ENCODE measurements around the gene TBX3.

Gene TBX3

DNA sequence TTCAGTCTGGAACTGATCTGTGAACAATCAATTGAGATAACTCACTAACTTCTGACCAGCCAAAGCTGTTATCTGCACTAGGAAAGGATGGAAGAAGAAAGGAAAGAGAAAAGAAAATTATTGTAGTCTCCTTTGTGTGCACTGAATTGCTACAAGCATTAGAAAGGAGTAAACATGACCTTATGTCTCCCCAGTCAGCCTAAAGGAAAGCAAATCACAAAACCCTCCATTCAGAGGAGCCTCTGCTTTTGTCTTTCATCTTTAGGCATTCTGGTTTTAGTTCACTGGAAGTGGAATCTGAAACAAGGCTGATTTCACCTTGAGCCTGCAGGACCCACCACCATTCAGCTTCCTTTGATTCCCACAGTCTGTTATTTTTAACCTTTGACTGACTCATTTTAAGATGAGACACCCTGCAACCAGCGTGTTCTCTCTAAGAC is 26.0 kb downstream of the TBX3 start:
- Mint-ChIP-seq H3K4me1 (ENCODE audit: low read depth) (peaks cover 1% of the 10 kb centered on the region), H3K4me3 (no peak overlapping the region)

DNA sequence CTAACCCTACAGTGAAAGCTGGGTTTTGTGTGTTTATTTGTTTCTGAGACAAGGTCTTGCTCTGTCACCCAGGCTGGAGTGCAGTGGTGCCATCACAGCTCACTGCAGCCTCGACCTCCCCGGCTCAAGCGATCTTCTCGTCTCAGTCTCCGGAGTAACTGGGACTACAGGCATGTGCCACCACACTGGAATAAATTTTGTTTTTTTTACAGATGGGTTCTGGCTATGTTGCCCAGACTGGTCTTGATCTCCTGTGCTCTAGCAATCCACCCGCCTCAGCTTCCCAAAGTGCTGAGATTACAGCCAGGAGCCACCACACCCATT is 26.4 kb downstream of the TBX3 start:
- no peaks in the 10 kb centered on the region for H3K9me3 Mint-ChIP-seq
- no peaks in the 10 kb centered on the region for H3K36me3 Mint-ChIP-seq (ENCODE audit: low read depth)
- H3K4me3 Mint-ChIP-seq: no peak overlapping the region
- no peak overlapping the region for H3K27ac Mint-ChIP-seq
- DNase-seq (ENCODE audit: low spot score): no peak
- no peaks in the 10 kb centered on the region for H3K4me1 Mint-ChIP-seq (ENCODE audit: low read depth)
- H3K27me3 Mint-ChIP-seq (ENCODE audit: low read depth): peaks cover 2% of the 10 kb centered on the region

More for the DNA sequence above, 26.0 kb downstream of the TBX3 start:
- H3K27me3 Mint-ChIP-seq (ENCODE audit: low read depth): peaks cover 6% of the 10 kb centered on the region
- no peaks in the 10 kb centered on the region for H3K9me3 Mint-ChIP-seq
- DNase-seq (ENCODE audit: low spot score): no peak
- H3K36me3 Mint-ChIP-seq (ENCODE audit: low read depth): no peaks in the 10 kb centered on the region
- H3K27ac Mint-ChIP-seq: no peak overlapping the region

DNA sequence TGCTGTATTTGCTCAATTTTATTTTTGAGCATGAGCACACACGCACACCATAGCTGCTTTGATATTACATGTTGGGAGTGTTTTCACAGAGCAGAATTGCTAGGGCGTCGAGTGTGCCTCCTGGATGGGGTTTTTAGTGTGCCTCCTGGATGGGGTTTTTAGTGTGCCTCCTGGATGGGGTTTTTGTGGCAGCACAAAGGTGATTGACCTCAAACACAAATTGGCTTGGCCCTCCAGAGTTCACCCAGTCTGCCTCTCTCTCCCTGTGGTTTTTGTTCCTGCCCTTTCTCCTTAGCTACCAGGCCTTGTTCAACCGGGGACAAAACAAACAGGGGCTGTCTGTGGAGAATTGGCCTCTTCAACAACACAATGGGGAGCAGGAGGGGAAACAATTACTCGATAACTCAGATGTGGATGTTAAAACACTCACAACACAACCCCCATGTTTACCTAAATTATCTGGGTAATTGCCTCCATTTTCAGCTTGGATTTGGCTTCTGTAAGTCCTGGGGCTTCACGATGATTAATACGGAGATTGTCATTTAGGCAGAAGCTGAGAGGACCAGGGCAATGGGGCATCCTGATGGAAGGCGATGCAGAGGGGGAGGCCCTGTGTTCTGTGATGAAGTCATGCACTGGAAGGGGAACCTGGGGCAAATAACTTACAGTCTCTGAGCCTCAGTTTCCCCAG is 26.9 kb downstream of the TBX3 start:
- H3K9me3 Mint-ChIP-seq: no peaks in the 10 kb centered on the region
- H3K27ac Mint-ChIP-seq: no peak overlapping the region
- H3K27me3 Mint-ChIP-seq (ENCODE audit: low read depth): peaks cover 2% of the 10 kb centered on the region
- no peak for DNase-seq (ENCODE audit: low spot score)
- no peaks in the 10 kb centered on the region for H3K36me3 Mint-ChIP-seq (ENCODE audit: low read depth)
- H3K4me3 Mint-ChIP-seq: no peak overlapping the region
- no peaks in the 10 kb centered on the region for H3K4me1 Mint-ChIP-seq (ENCODE audit: low read depth)

DNA sequence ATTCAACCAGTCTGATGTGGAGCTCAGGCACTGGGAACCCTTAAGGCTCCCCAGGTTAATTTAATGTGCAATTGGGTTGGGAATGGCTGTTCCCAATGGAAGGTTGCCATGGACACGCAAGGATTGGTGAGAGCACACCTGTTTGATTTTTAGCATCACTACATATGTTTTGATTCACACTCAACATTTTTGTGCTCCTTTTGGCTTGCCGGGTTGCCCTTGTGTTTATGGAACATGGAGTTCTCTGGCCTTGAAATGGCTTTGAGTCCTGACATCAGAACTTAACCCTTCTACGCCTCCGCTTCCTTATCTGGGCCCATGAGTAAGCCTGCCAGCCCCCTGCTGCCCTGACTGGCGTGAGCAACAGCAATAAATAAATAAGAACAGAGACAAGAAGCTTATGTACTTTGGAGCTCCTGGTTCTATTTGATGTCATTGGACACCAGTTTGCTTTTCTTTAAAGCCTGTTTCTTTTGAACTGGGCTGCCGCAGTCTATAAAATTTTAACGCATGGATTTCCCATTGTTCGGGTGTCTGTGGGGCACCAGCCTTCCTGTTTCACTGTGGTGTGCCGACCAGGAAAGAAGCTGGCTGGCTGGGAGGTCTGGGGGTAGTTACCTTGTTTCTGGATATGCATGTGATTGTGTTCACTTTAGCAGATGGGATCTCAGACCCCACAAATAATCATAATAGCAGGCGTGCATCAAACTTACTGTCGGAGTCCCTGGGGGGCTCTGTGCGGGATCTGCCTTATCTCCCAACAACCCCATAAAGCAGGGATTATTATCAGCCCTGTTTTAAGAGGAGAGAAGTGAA is 27.8 kb downstream of the TBX3 start:
- Mint-ChIP-seq H3K36me3 (ENCODE audit: low read depth) (no peaks in the 10 kb centered on the region), H3K27ac (no peak overlapping the region), H3K4me1 (ENCODE audit: low read depth) (no peaks in the 10 kb centered on the region), H3K4me3 (no peak overlapping the region), H3K27me3 (ENCODE audit: low read depth) (peaks cover 2% of the 10 kb centered on the region), H3K9me3 (no peaks in the 10 kb centered on the region)
- no peak for DNase-seq (ENCODE audit: low spot score)

DNA sequence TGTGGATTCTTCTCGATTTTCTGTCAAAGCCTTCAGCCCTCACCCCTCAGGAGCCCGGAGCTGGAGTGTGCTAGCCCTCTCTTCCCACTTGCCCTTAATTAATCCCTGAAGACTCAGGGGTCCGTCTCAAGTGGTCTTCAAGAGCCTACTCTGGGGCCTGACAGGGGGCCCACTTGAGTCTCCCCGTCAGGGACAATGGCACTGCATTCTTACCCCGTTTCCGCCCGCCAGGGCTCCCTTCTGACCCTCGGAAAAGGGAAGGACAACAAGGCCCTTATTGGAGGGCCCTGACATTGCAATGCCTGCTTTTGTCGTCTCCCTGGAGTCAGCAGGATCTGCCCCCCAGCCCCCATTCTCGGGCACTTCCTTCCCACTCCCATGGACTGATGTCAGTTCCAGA is 34.4 kb downstream of the TBX3 start:
- DNase-seq (ENCODE audit: low spot score): no peak
- H3K36me3 Mint-ChIP-seq (ENCODE audit: low read depth): no peaks in the 10 kb centered on the region
- no peak overlapping the region for H3K27ac Mint-ChIP-seq
- no peak overlapping the region for H3K4me3 Mint-ChIP-seq
- no peaks in the 10 kb centered on the region for H3K9me3 Mint-ChIP-seq
- no peaks in the 10 kb centered on the region for H3K4me1 Mint-ChIP-seq (ENCODE audit: low read depth)
- no peaks in the 10 kb centered on the region for H3K27me3 Mint-ChIP-seq (ENCODE audit: low read depth)

DNA sequence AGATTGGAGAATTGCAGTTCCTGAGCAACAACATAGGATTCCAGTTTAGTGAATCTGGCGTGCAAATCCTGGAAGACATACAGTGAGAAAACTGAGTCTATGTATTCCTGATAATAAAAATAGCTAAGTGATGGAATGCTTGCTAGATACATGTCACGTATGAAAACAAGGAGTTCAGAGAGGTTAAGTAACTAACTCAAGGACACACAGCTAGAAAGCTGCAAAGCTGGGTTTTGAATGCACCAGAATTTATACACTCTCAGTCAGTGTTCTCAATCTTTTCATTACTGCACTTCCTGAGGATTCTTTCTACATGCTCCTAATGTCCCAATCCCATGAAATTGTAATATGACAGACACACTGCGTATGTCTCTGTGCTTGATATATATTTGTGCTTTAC is 35.3 kb downstream of the TBX3 start:
- no peaks in the 10 kb centered on the region for H3K4me1 Mint-ChIP-seq (ENCODE audit: low read depth)
- no peaks in the 10 kb centered on the region for H3K27me3 Mint-ChIP-seq (ENCODE audit: low read depth)
- H3K36me3 Mint-ChIP-seq (ENCODE audit: low read depth): no peaks in the 10 kb centered on the region
- no peak overlapping the region for H3K27ac Mint-ChIP-seq
- no peaks in the 10 kb centered on the region for H3K9me3 Mint-ChIP-seq
- H3K4me3 Mint-ChIP-seq: no peak overlapping the region
- DNase-seq (ENCODE audit: low spot score): no peak

DNA sequence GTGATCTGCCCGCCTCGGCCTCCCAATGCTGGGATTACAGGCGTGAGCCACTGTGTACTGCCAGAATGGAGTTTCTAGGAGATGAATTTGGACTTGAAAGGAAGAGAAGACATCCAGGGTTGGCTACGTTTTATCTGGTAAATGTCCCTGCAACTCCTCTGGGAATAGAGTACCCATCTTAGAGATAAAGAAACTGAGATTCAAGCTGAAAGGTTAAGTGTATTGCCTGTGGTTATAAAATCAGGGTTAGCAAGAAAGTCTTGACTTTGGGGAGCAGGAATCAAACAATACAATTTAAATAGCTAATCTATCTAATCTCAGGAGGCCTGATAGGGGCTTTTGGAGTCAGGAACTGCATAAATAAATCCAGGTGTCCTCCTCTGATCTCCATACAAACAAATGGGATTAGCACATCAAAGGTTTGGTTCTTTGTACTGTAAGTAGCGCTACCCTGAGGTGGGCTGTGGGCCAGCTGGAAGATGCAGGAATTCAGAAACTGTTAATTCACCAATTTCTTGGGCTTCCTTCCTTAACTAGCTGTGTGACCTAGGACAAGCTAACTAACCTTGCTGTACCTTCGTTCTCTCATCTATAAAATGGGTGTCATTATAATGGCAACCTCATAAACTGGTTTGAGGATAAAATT is 45.1 kb downstream of the TBX3 start:
- Mint-ChIP-seq H3K9me3 (no peaks in the 10 kb centered on the region), H3K27ac (no peak overlapping the region), H3K4me1 (ENCODE audit: low read depth) (no peaks in the 10 kb centered on the region)

DNA sequence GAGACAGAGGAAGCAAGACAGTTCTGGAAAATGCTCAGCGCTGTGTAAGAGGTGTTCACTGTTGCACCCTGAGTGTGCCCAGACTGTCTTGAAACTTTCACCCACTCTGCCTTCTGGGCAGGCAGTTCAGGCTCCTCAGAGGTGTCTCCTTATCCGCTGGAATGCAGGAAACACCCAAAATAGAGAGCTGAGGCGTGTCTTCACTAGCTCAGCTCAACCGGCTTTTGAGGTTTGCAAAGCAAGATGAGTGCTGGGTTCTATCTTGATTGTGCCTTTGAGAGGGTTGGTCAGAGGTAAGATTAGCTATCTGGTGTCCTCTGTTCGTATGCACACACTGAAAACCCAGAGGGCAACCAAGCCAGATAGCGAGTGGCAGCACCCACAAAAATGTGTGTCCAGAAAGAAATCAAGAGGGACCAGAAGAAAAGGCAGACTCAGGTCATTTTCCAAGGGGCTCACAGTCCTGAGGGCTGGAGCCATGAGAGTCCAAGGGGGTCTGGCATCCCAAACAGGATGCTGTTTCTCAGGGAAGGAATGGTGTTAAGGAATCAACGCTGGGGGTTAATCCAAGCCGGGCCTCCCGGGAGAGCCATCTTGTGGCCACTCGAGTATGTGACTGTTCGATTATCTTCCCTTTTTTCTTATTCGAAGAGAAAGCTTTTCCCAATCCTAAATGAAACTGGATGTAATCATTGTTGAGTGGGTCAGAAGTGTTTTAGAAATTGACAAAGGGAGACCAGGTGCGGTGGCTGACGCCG is 47.1 kb downstream of the TBX3 start:
- Mint-ChIP-seq H3K36me3 (ENCODE audit: low read depth) (no peaks in the 10 kb centered on the region), H3K27me3 (ENCODE audit: low read depth) (no peaks in the 10 kb centered on the region), H3K9me3 (no peaks in the 10 kb centered on the region), H3K4me3 (no peak overlapping the region), H3K27ac (no peak overlapping the region), H3K4me1 (ENCODE audit: low read depth) (no peaks in the 10 kb centered on the region)
- no peak for DNase-seq (ENCODE audit: low spot score)

More for the DNA sequence above, 45.1 kb downstream of the TBX3 start:
- H3K36me3 Mint-ChIP-seq (ENCODE audit: low read depth): no peaks in the 10 kb centered on the region
- H3K27me3 Mint-ChIP-seq (ENCODE audit: low read depth): no peaks in the 10 kb centered on the region
- no peak overlapping the region for H3K4me3 Mint-ChIP-seq
- no peak for DNase-seq (ENCODE audit: low spot score)

DNA sequence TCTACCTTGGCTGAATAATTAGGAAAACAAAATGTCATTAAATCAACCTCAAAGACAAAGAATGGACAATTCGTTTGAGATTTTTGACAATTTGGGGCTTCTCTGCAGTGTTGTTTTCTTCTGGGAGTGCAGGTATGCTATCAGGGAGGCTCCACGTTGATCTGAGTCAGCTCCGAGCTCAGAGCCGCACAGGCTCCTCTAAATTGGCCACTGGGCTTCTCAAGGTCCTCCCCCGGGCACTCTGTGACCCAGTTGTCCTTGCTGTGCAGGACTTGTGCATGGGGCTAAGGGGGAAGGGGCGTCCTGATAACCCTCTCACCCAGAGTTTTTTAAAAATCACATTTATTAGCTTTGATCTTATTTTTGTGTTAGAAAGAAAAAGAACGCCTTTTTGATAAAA is 52.7 kb downstream of the TBX3 start:
- no peaks in the 10 kb centered on the region for H3K4me1 Mint-ChIP-seq (ENCODE audit: low read depth)
- H3K4me3 Mint-ChIP-seq: no peak overlapping the region
- no peak for DNase-seq (ENCODE audit: low spot score)
- no peaks in the 10 kb centered on the region for H3K9me3 Mint-ChIP-seq
- H3K27me3 Mint-ChIP-seq (ENCODE audit: low read depth): no peaks in the 10 kb centered on the region
- H3K36me3 Mint-ChIP-seq (ENCODE audit: low read depth): no peaks in the 10 kb centered on the region
- no peak overlapping the region for H3K27ac Mint-ChIP-seq

DNA sequence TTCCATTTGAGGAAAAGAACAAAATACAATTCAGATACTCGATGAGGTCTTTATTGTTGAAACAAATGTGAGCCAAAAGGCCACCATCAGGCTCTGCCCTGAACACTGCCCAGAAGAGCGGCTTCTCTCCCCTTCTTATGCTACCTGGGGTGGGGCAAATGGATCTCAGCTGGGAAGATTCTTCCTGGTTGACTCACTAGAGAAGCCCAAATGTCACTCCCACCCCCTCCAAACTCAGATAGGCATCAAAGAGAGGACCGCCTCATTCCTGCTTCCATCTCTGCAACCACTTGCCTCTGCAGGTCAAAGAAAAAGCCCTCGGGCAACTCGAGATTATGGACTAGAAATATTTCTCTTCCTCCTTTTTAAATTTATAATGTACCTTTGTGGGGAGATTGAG is 55.8 kb downstream of the TBX3 start:
- Mint-ChIP-seq H3K9me3 (no peaks in the 10 kb centered on the region), H3K27ac (no peak overlapping the region), H3K4me1 (ENCODE audit: low read depth) (no peaks in the 10 kb centered on the region), H3K27me3 (ENCODE audit: low read depth) (no peaks in the 10 kb centered on the region), H3K36me3 (ENCODE audit: low read depth) (no peaks in the 10 kb centered on the region), H3K4me3 (no peak overlapping the region)
- DNase-seq (ENCODE audit: low spot score): no peak

DNA sequence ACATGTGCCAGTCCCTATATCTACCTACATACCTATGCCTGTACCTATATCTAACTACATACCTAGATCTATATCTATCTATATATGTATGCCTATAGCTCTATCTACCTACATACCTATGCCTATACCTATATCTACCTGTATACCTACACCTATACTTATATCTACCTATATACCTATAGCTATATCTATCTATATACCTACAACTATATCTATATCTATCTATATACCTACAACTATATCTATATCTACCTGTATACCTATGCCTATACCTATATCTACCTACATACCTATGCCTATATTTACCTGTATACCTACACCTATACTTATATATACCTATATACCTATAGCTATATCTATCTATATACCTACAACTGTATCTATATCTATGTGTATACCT is 56.6 kb downstream of the TBX3 start:
- DNase-seq (ENCODE audit: low spot score): no peak
- Mint-ChIP-seq H3K4me3 (no peak overlapping the region), H3K27me3 (ENCODE audit: low read depth) (no peaks in the 10 kb centered on the region), H3K36me3 (ENCODE audit: low read depth) (no peaks in the 10 kb centered on the region), H3K4me1 (ENCODE audit: low read depth) (no peaks in the 10 kb centered on the region), H3K27ac (no peak overlapping the region), H3K9me3 (no peaks in the 10 kb centered on the region)

DNA sequence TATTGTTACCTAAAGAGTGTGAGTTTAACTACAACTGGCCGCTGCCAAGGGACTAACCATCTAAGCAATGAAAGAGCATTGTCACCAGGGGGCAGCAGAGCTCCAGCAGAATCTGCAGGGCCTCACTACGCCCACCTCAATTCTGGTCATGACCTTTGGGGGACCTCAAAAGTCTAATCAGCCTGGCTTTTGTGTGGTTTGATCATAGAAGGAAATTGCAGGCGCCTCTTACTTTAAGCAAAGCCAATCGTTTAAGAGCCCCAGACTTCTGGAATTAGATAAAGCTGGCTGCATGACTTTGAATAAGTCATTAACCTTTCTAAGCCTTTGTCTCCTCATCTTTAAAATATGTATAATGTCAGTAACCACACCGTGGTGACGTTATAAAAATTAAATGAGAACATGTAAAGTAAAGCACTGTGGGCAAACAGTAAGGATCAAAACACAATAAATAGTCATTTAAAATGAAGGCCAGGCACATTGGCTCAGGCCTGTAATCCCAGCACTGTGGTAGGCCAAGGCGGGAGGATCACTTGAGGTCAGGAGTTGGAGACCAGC is 58.6 kb downstream of the TBX3 start:
- Mint-ChIP-seq H3K27me3 (ENCODE audit: low read depth) (no peaks in the 10 kb centered on the region), H3K27ac (no peak overlapping the region), H3K4me1 (ENCODE audit: low read depth) (no peaks in the 10 kb centered on the region), H3K4me3 (no peak overlapping the region), H3K9me3 (no peaks in the 10 kb centered on the region), H3K36me3 (ENCODE audit: low read depth) (no peaks in the 10 kb centered on the region)
- peak; percentile 10 for DNase-seq (ENCODE audit: low spot score)

DNA sequence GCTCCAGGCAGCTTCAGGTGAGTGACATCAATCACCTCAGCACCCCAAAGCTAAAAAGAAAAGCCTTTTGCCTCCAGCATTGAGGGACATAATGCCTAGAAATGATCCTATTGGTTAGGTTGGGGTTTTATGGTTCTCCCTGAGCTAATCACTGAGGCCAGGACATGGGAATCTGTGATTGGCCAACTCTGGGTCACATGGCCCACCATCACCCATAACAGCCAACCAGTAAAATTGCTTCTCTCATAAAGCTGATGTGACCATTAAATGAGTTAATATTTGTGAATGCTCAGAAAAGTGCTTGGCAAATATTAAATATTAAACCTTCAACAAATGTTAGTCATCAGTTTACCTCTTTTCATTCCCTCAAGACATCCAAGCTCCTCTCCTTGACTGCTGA is 60.2 kb downstream of the TBX3 start:
- no peak for DNase-seq (ENCODE audit: low spot score)
- no peaks in the 10 kb centered on the region for H3K9me3 Mint-ChIP-seq
- H3K4me3 Mint-ChIP-seq: no peak overlapping the region
- H3K27me3 Mint-ChIP-seq (ENCODE audit: low read depth): no peaks in the 10 kb centered on the region
- no peaks in the 10 kb centered on the region for H3K4me1 Mint-ChIP-seq (ENCODE audit: low read depth)
- no peaks in the 10 kb centered on the region for H3K36me3 Mint-ChIP-seq (ENCODE audit: low read depth)
- H3K27ac Mint-ChIP-seq: no peak overlapping the region
